Measurements from ENCODE around the gene ERMAP.

DNA sequence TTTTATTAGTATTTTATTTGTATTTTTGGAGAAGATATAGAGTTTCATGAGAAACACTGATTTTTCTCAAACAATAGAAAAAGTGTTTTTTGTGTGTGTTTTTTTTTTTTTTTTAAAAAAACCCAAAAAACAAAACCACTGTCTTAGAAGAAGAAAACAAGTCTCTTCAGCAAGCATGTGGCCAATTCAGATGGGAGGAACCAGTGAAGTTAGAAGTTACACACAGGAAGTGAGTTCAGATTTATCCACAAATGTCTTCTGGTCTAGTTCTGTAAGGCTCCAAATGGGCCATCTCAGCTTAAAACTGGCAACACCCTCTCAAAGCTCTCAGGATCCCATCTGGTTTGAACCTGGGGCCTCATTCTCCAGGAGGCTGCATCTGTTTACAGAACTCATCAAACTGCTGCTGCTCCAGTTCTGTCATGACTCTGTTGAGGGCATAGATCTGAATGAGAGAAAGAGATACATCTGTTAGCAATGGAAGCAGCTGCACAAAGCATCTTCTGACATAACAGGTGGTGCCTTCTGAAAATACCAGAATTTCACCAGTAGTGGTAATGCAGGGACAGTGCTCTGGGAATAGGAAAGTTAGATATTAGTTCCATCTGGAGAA, 9.8 kb upstream of the ERMAP start:
- TF ChIP-seq ZBTB7A (IDR thresholded peaks at IDR 0.05; ENCODE audit: low read depth) (no peak), TCF12 (IDR thresholded peaks at IDR 0.05; ENCODE audit: low read depth) (no peak), MAX (IDR thresholded peaks at IDR 0.05) (no peak), EP300 (IDR thresholded peaks at IDR 0.05; ENCODE audit: borderline replicate concordance) (no peak), USF1 (IDR thresholded peaks at IDR 0.05) (no peak), EGR1 (IDR thresholded peaks at IDR 0.05) (no peak), CREB1 (IDR thresholded peaks at IDR 0.05; ENCODE audit: low read depth) (no peak), CEBPB (IDR thresholded peaks at IDR 0.05) (no peak)
- TF ChIP-seq, protein P1, sequence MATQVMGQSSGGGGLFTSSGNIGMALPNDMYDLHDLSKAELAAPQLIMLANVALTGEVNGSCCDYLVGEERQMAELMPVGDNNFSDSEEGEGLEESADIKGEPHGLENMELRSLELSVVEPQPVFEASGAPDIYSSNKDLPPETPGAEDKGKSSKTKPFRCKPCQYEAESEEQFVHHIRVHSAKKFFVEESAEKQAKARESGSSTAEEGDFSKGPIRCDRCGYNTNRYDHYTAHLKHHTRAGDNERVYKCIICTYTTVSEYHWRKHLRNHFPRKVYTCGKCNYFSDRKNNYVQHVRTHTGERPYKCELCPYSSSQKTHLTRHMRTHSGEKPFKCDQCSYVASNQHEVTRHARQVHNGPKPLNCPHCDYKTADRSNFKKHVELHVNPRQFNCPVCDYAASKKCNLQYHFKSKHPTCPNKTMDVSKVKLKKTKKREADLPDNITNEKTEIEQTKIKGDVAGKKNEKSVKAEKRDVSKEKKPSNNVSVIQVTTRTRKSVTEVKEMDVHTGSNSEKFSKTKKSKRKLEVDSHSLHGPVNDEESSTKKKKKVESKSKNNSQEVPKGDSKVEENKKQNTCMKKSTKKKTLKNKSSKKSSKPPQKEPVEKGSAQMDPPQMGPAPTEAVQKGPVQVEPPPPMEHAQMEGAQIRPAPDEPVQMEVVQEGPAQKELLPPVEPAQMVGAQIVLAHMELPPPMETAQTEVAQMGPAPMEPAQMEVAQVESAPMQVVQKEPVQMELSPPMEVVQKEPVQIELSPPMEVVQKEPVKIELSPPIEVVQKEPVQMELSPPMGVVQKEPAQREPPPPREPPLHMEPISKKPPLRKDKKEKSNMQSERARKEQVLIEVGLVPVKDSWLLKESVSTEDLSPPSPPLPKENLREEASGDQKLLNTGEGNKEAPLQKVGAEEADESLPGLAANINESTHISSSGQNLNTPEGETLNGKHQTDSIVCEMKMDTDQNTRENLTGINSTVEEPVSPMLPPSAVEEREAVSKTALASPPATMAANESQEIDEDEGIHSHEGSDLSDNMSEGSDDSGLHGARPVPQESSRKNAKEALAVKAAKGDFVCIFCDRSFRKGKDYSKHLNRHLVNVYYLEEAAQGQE (IDR thresholded peaks at IDR 0.05; ENCODE audit: low read depth): no peak

Data from Ishikawa (cell line).